WTC11 (cell line): Measurements from ENCODE around the gene CCNB1. TPM values are rescaled to one million over a fixed set of nuclear protein-coding genes. Genes with fewer than 3 reads are reported as not detected.

Source experiments
- ATAC-seq: fragments of 200-7000 bp; cut with Tn5 transposase; 2 replicates; pipeline ENCODE4 v1.10.0; 2021; ENCODE audit warnings: mild to moderate bottlenecking, moderate library complexity
- CTCF ChIA-PET: fragments of 300-600 bp; sonication (Branson Sonifier 250); formaldehyde crosslinking; loops from one replicate; lab custom pipeline; 2021; ENCODE audit warnings: antibody characterized with exemption; lab: Charles Lee
- POLR2A ChIA-PET: fragments of 350-600 bp; sonication (Branson Sonifier 250); formaldehyde crosslinking; loops from one replicate; lab custom pipeline; 2021; ENCODE audit warnings: antibody characterized with exemption; lab: Charles Lee
- DNase-seq: peaks from one replicate; pipeline ENCODE4 v3.0.0; 2021; ENCODE audit warnings: low spot score
- H3K27ac Mint-ChIP-seq: 2 replicates; pipeline ENCODE4 v1.8.0; 2021; ENCODE audit warnings: mixed read lengths
- H3K27me3 Mint-ChIP-seq: 2 replicates; pipeline ENCODE4 v1.8.0; 2021; ENCODE audit warnings: low read depth, mild to moderate bottlenecking, moderate library complexity, mixed read lengths
- H3K36me3 Mint-ChIP-seq: 2 replicates; pipeline ENCODE4 v1.8.0; 2021; ENCODE audit warnings: mixed read lengths
- H3K4me1 Mint-ChIP-seq: 2 replicates; pipeline ENCODE4 v1.8.0; 2022; ENCODE audit warnings: mixed read lengths
- H3K4me3 Mint-ChIP-seq: 2 replicates; pipeline ENCODE4 v1.8.0; 2021; ENCODE audit warnings: mild to moderate bottlenecking, moderate library complexity, mixed read lengths
- H3K9me3 Mint-ChIP-seq: 2 replicates; pipeline ENCODE4 v1.8.0; 2021; ENCODE audit warnings: mixed read lengths
- ATF2 ChIP-seq: sonication (generic); formaldehyde crosslinking; IDR thresholded peaks from 2 replicates; pipeline ENCODE4 v1.8.1; 2022; ENCODE audit warnings: low read depth, missing genetic modification reagents, borderline replicate concordance
- CBFB ChIP-seq: sonication (generic); formaldehyde crosslinking; IDR thresholded peaks from 2 replicates; pipeline ENCODE4 v1.8.1; 2022; ENCODE audit warnings: mild to moderate bottlenecking, low read depth, missing genetic modification reagents
- CTCF ChIP-seq: fragments of 200-600 bp; IDR thresholded peaks from 2 replicates; pipeline ENCODE4 v1.8.0; 2022; ENCODE audit warnings: antibody characterized with exemption
- E2F5 ChIP-seq: sonication (generic); formaldehyde crosslinking; IDR thresholded peaks from 2 replicates; pipeline ENCODE4 v1.8.1; 2022; ENCODE audit warnings: mild to moderate bottlenecking, moderate library complexity, missing genetic modification reagents
- ESRRA ChIP-seq: sonication (generic); formaldehyde crosslinking; IDR thresholded peaks from 2 replicates; pipeline ENCODE4 v1.8.1; 2022; ENCODE audit warnings: mild to moderate bottlenecking, missing genetic modification reagents, borderline replicate concordance
- ETV6 ChIP-seq: sonication (generic); formaldehyde crosslinking; IDR thresholded peaks from 2 replicates; pipeline ENCODE4 v1.8.1; 2022; ENCODE audit warnings: mild to moderate bottlenecking, missing genetic modification reagents
- FOXK1 ChIP-seq: sonication (generic); formaldehyde crosslinking; IDR thresholded peaks from 2 replicates; pipeline ENCODE4 v1.8.0; 2022; ENCODE audit warnings: mild to moderate bottlenecking, moderate library complexity, missing genetic modification reagents
- FOXP1 ChIP-seq: sonication (generic); formaldehyde crosslinking; IDR thresholded peaks from 2 replicates; pipeline ENCODE4 v1.8.0; 2022; ENCODE audit warnings: missing genetic modification reagents, mild to moderate bottlenecking, moderate library complexity, borderline replicate concordance
- IRF2 ChIP-seq: sonication (generic); formaldehyde crosslinking; IDR thresholded peaks from 2 replicates; pipeline ENCODE4 v1.8.0; 2022; ENCODE audit warnings: low read depth, missing genetic modification reagents, borderline replicate concordance
- MAX ChIP-seq: sonication (generic); formaldehyde crosslinking; IDR thresholded peaks from 2 replicates; pipeline ENCODE4 v1.8.0; 2022; ENCODE audit warnings: mild to moderate bottlenecking, missing genetic modification reagents
- MXD4 ChIP-seq: fragments of 250-450 bp; sonication (Bioruptor Pico); IDR thresholded peaks from 2 replicates; pipeline ENCODE4 v1.8.0; 2021; ENCODE audit warnings: mild to moderate bottlenecking, moderate library complexity, borderline replicate concordance
- NFE2L1 ChIP-seq: sonication (generic); formaldehyde crosslinking; IDR thresholded peaks from 2 replicates; pipeline ENCODE4 v1.8.1; 2023; ENCODE audit warnings: missing genetic modification reagents
- NFYB ChIP-seq: sonication (generic); formaldehyde crosslinking; conservative IDR thresholded peaks from 2 replicates; pipeline ENCODE4 v1.8.0; 2022; ENCODE audit warnings: low read depth, missing genetic modification reagents
- NR2C2 ChIP-seq: sonication (generic); formaldehyde crosslinking; IDR thresholded peaks from 2 replicates; pipeline ENCODE4 v1.8.0; 2022; ENCODE audit warnings: mild to moderate bottlenecking, missing genetic modification reagents
- NR3C1 ChIP-seq: sonication (generic); formaldehyde crosslinking; conservative IDR thresholded peaks from 2 replicates; pipeline ENCODE4 v1.8.1; 2023; ENCODE audit warnings: low read depth, mild to moderate bottlenecking, missing genetic modification reagents
- RELA ChIP-seq: sonication (generic); formaldehyde crosslinking; IDR thresholded peaks from 2 replicates; pipeline ENCODE4 v1.8.1; 2022; ENCODE audit warnings: missing genetic modification reagents, mild to moderate bottlenecking, borderline replicate concordance
- SMAD3 ChIP-seq: sonication (generic); formaldehyde crosslinking; IDR thresholded peaks from 2 replicates; pipeline ENCODE4 v1.8.0; 2022; ENCODE audit warnings: missing genetic modification reagents, mild to moderate bottlenecking, borderline replicate concordance
- SOX15 ChIP-seq: fragments of 250-450 bp; sonication (Bioruptor Pico); IDR thresholded peaks from 2 replicates; pipeline ENCODE4 v1.9.0; 2021; ENCODE audit warnings: mild to moderate bottlenecking
- TCF7 ChIP-seq: sonication (generic); formaldehyde crosslinking; IDR thresholded peaks from 2 replicates; pipeline ENCODE4 v1.8.0; 2022; ENCODE audit warnings: mild to moderate bottlenecking, low read depth, missing genetic modification reagents, moderate library complexity
- TEAD1 ChIP-seq: sonication (generic); formaldehyde crosslinking; IDR thresholded peaks from 2 replicates; pipeline ENCODE4 v1.8.0; 2022; ENCODE audit warnings: mild to moderate bottlenecking, missing genetic modification reagents
- TEAD4 ChIP-seq: sonication (generic); formaldehyde crosslinking; IDR thresholded peaks from 2 replicates; pipeline ENCODE4 v1.8.0; 2022; ENCODE audit warnings: mild to moderate bottlenecking, missing genetic modification reagents
- USF1 ChIP-seq: sonication (generic); formaldehyde crosslinking; IDR thresholded peaks from 2 replicates; pipeline ENCODE4 v1.8.0; 2022; ENCODE audit warnings: mild to moderate bottlenecking, missing genetic modification reagents
- USF2 ChIP-seq: sonication (generic); formaldehyde crosslinking; IDR thresholded peaks from 2 replicates; pipeline ENCODE4 v1.8.1; 2023; ENCODE audit warnings: mild to moderate bottlenecking, missing genetic modification reagents, moderate library complexity
- total RNA-seq: library from RNA; stranded (reverse); gene quantifications from 3 replicates; pipeline ENCODE4 v1.2.3, GENCODE V29; 2021

Gene CCNB1
- total RNA-seq, 1 experiment from 2014 or later: 312 TPM

- TF ChIP-seq NR3C1 (CRISPR knock-in tag) (no peak), TEAD1 (CRISPR knock-in tag) (peak; percentile 96), SOX15 (CRISPR knock-in tag) (no peak), FOXK1 (CRISPR knock-in tag) (peak; percentile 70; the same call in 1 of the 2 replicates), NFYB (peak; percentile 97), USF2 (CRISPR knock-in tag) (peak; percentile 96), ETV6 (peak; percentile 64; the same call in 1 of the 2 replicates), USF1 (CRISPR knock-in tag) (peak; percentile 94), NFE2L1 (CRISPR knock-in tag) (peak; percentile 63; the same call in 1 of the 2 replicates), TCF7 (CRISPR knock-in tag) (no peak), TEAD4 (0 out of 2 replicates have a peak, but pooled peaks have one; percentile 42), FOXP1 (CRISPR knock-in tag) (peak; percentile 94), SMAD3 (CRISPR knock-in tag) (0 out of 2 replicates have a peak, but pooled peaks have one; percentile 19), CBFB (CRISPR knock-in tag) (peak; percentile 34; the same call in 1 of the 2 replicates)
Measured at GRCh38 chr5:69166686-69167492, at the start of gene CCNB1 (continued).

GRCh38 chr5:69129413-69129812, 37.5 kb upstream of the CCNB1 start:
- DNase-seq (no peak), ATAC-seq (no peak)
- CTCF ChIA-PET: no interaction called here
- Mint-ChIP-seq H3K36me3 (peaks cover 21% of the 10 kb centered on the region), H3K27ac (no peak overlapping the region), H3K27me3 (no peaks in the 10 kb centered on the region), H3K9me3 (no peaks in the 10 kb centered on the region), H3K4me3 (no peak overlapping the region), H3K4me1 (no peaks in the 10 kb centered on the region)
- POLR2A ChIA-PET: no interaction called here
- TF ChIP-seq ETV6 (no peak), FOXK1 (CRISPR knock-in tag) (no peak)

- H3K4me1 Mint-ChIP-seq: no peaks in the 10 kb centered on the region
- no peaks in the 10 kb centered on the region for H3K27me3 Mint-ChIP-seq
- ChIA-PET POLR2A (no interaction called here), CTCF (no interaction called here)
- no peak overlapping the region for H3K27ac Mint-ChIP-seq
- H3K36me3 Mint-ChIP-seq: peaks cover 21% of the 10 kb centered on the region
- ATAC-seq (no peak), DNase-seq (no peak)
- H3K4me3 Mint-ChIP-seq: no peak overlapping the region
- H3K9me3 Mint-ChIP-seq: no peaks in the 10 kb centered on the region
- TF ChIP-seq TEAD1 (CRISPR knock-in tag) (no peak), CTCF (no peak), RELA (CRISPR knock-in tag) (no peak), MAX (CRISPR knock-in tag) (no peak), MXD4 (CRISPR knock-in tag) (no peak), ESRRA (CRISPR knock-in tag) (no peak), IRF2 (CRISPR knock-in tag) (no peak), E2F5 (CRISPR knock-in tag) (no peak), NR2C2 (CRISPR knock-in tag) (no peak), USF1 (CRISPR knock-in tag) (no peak), ATF2 (CRISPR knock-in tag) (no peak)
Measured at GRCh38 chr5:69130241-69130640, 36.7 kb upstream of the CCNB1 start.
